Mononuclear cell (primary cell): ENCODE measurements around the gene ATP11A. TPM values are rescaled to one million over a fixed set of nuclear protein-coding genes. Genes with fewer than 3 reads are reported as not detected.

Experiments
- H3K27me3 ChIP-seq: 2 replicates; pipeline ENCODE4 v1.6.0; 2011; ENCODE audit warnings: low read length, control low read depth; ENCODE audit not compliant: insufficient read depth
- H3K4me1 ChIP-seq: 2 replicates; pipeline ENCODE4 v1.5.1; 2011; ENCODE audit warnings: mild to moderate bottlenecking, low read length, control low read depth; ENCODE audit not compliant: insufficient read depth
- H3K4me3 ChIP-seq: 2 replicates; pipeline ENCODE4 v1.5.1; 2011; ENCODE audit warnings: mild to moderate bottlenecking, low read length, moderate library complexity
- H3K9me3 ChIP-seq: 2 replicates; pipeline ENCODE4 v1.5.1; 2011; ENCODE audit warnings: low read depth, mild to moderate bottlenecking, control low read depth, low read length
- total RNA-seq: library from RNA; depleted of rRNA; stranded (reverse); fragments of >200 nt; gene quantifications from one replicate; pipeline ENCODE4 v1.2.3, GENCODE V29; 2012

Gene ATP11A
- total RNA-seq, 1 donor: 24.9 TPM

GRCh38 chr13:112768795-112769481 is 79.1 kb downstream of the ATP11A start:
- H3K9me3 ChIP-seq: no peaks in the 10 kb centered on the region
- H3K4me3 ChIP-seq: no peak overlapping the region
- H3K4me1 ChIP-seq: peaks cover 22% of the 10 kb centered on the region
- no peaks in the 10 kb centered on the region for H3K27me3 ChIP-seq

GRCh38 chr13:112769615-112770014 is 79.8 kb downstream of the ATP11A start:
- no peak overlapping the region for H3K4me3 ChIP-seq
- H3K9me3 ChIP-seq: no peaks in the 10 kb centered on the region
- H3K4me1 ChIP-seq: peaks cover 22% of the 10 kb centered on the region
- H3K27me3 ChIP-seq: no peaks in the 10 kb centered on the region

- Histone ChIP-seq H3K9me3 (no peaks in the 10 kb centered on the region), H3K4me1 (peaks cover 22% of the 10 kb centered on the region), H3K27me3 (no peaks in the 10 kb centered on the region), H3K4me3 (no peak overlapping the region)
These were observed 80.7 kb downstream of the ATP11A start for GRCh38 chr13:112770504-112770903.

- Histone ChIP-seq H3K9me3 (no peaks in the 10 kb centered on the region), H3K4me3 (no peak overlapping the region), H3K4me1 (peaks cover 22% of the 10 kb centered on the region), H3K27me3 (no peaks in the 10 kb centered on the region)
These were observed 81.5 kb downstream of the ATP11A start for GRCh38 chr13:112771139-112771876.

GRCh38 chr13:112771877-112772538 is 82.2 kb downstream of the ATP11A start:
- Histone ChIP-seq H3K4me1 (peaks cover 22% of the 10 kb centered on the region), H3K9me3 (no peaks in the 10 kb centered on the region), H3K4me3 (no peak overlapping the region), H3K27me3 (no peaks in the 10 kb centered on the region)

- no peaks in the 10 kb centered on the region for H3K27me3 ChIP-seq
- H3K9me3 ChIP-seq: no peaks in the 10 kb centered on the region
- H3K4me3 ChIP-seq: no peak overlapping the region
- peaks cover 19% of the 10 kb centered on the region for H3K4me1 ChIP-seq
These were observed 82.7 kb downstream of the ATP11A start for GRCh38 chr13:112772539-112772909.

GRCh38 chr13:112772929-112773328 is 83.1 kb downstream of the ATP11A start:
- Histone ChIP-seq H3K4me3 (no peak overlapping the region), H3K4me1 (peaks cover 15% of the 10 kb centered on the region), H3K9me3 (no peaks in the 10 kb centered on the region), H3K27me3 (no peaks in the 10 kb centered on the region)

GRCh38 chr13:112773601-112774447 is 84.0 kb downstream of the ATP11A start:
- no peaks in the 10 kb centered on the region for H3K9me3 ChIP-seq
- peaks cover 6% of the 10 kb centered on the region for H3K4me1 ChIP-seq
- no peaks in the 10 kb centered on the region for H3K27me3 ChIP-seq
- no peak overlapping the region for H3K4me3 ChIP-seq

- Histone ChIP-seq H3K9me3 (no peaks in the 10 kb centered on the region), H3K4me1 (peaks cover under 1% of the 10 kb centered on the region), H3K27me3 (no peaks in the 10 kb centered on the region), H3K4me3 (no peak overlapping the region)
These were observed 84.6 kb downstream of the ATP11A start for GRCh38 chr13:112774448-112774792.

- Histone ChIP-seq H3K4me1 (no peaks in the 10 kb centered on the region), H3K27me3 (no peaks in the 10 kb centered on the region), H3K4me3 (no peak overlapping the region), H3K9me3 (no peaks in the 10 kb centered on the region)
These were observed 85.2 kb downstream of the ATP11A start for GRCh38 chr13:112774829-112775565.

- Histone ChIP-seq H3K9me3 (no peaks in the 10 kb centered on the region), H3K4me1 (no peaks in the 10 kb centered on the region), H3K4me3 (no peak overlapping the region), H3K27me3 (no peaks in the 10 kb centered on the region)
These were observed 86.0 kb downstream of the ATP11A start for GRCh38 chr13:112775791-112776279.

GRCh38 chr13:112776354-112776753 is 86.5 kb downstream of the ATP11A start:
- no peaks in the 10 kb centered on the region for H3K27me3 ChIP-seq
- no peak overlapping the region for H3K4me3 ChIP-seq
- no peaks in the 10 kb centered on the region for H3K4me1 ChIP-seq
- no peaks in the 10 kb centered on the region for H3K9me3 ChIP-seq

GRCh38 chr13:112776971-112777370 is 87.1 kb downstream of the ATP11A start:
- Histone ChIP-seq H3K4me3 (no peak overlapping the region), H3K27me3 (no peaks in the 10 kb centered on the region), H3K4me1 (no peaks in the 10 kb centered on the region), H3K9me3 (no peaks in the 10 kb centered on the region)
